Spleen (tissue), 7 donors: ENCODE data around the gene LRRC7.

Experiments
- POLR2A ChIP-seq, 3 donors: fragments of 450-650 bp; IDR thresholded peaks; one replicate each; pipeline ENCODE4 v1.5.1; 2017; ENCODE audit warnings: antibody characterized with exemption in 3 of 3, mild to moderate bottlenecking in 1 of 3
- POLR2AphosphoS5 ChIP-seq, 3 donors: sonication (generic); formaldehyde crosslinking; IDR thresholded peaks; one replicate each; pipeline ENCODE4 v1.5.1; 2017; ENCODE audit warnings: antibody characterized with exemption in 3 of 3
- TF ChIP-seq, protein P1 (sequence below), 11 experiments: fragments of 200-600 bp in 7 of 11; fragments of 450-650 bp in 4 of 11; sonication (generic) in 4 of 11; IDR thresholded peaks in 8 of 11; conservative IDR thresholded peaks in 3 of 11; 1 replicate in 7 of 11; 2 replicates in 4 of 11; pipeline versions ENCODE4 v1.4.0 to v1.8.0; 2016 to 2021; ENCODE audit warnings: antibody characterized with exemption in 11 of 11, inconsistent platforms in 4 of 11, mild to moderate bottlenecking in 1 of 11
- donor health status: DM: no; HTN: no; CAD: no; lungs with moderate emphysema.
- donor health status: DM: no; HTN: no; CAD: no.
- donor health status: DM: no; HTN: no; CAD: no.

DNA sequence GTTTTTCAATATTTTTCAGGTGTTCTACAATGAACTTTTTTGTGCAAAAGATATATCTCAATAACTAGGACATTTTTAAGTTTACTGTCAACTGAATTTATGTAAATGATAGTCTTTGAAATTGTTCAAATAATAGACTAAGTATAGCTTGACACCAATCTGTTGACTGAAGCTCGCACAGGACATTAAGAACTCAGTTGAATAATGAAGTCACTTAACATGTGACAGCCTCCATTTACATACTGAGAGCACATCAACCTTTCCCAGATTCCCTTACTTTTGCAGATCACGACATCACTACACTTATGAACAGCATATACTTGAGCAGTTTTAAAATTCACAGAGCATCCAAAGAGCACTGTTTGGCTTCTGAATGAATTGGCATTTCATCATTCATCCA lies 268.2 kb downstream of the LRRC7 start:
- no peak for TF ChIP-seq POLR2A (IDR thresholded peaks at IDR 0.05)
- TF ChIP-seq, protein P1, sequence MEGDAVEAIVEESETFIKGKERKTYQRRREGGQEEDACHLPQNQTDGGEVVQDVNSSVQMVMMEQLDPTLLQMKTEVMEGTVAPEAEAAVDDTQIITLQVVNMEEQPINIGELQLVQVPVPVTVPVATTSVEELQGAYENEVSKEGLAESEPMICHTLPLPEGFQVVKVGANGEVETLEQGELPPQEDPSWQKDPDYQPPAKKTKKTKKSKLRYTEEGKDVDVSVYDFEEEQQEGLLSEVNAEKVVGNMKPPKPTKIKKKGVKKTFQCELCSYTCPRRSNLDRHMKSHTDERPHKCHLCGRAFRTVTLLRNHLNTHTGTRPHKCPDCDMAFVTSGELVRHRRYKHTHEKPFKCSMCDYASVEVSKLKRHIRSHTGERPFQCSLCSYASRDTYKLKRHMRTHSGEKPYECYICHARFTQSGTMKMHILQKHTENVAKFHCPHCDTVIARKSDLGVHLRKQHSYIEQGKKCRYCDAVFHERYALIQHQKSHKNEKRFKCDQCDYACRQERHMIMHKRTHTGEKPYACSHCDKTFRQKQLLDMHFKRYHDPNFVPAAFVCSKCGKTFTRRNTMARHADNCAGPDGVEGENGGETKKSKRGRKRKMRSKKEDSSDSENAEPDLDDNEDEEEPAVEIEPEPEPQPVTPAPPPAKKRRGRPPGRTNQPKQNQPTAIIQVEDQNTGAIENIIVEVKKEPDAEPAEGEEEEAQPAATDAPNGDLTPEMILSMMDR (IDR thresholded peaks at IDR 0.05 in 8 of 11, conservative IDR thresholded peaks at IDR 0.05 in 3 of 11) = no peak
- TF ChIP-seq POLR2AphosphoS5 (IDR thresholded peaks at IDR 0.05) = no peak
